Measurements from ENCODE around the gene PPP2R2D.

PPP2R2D gene

DNA sequence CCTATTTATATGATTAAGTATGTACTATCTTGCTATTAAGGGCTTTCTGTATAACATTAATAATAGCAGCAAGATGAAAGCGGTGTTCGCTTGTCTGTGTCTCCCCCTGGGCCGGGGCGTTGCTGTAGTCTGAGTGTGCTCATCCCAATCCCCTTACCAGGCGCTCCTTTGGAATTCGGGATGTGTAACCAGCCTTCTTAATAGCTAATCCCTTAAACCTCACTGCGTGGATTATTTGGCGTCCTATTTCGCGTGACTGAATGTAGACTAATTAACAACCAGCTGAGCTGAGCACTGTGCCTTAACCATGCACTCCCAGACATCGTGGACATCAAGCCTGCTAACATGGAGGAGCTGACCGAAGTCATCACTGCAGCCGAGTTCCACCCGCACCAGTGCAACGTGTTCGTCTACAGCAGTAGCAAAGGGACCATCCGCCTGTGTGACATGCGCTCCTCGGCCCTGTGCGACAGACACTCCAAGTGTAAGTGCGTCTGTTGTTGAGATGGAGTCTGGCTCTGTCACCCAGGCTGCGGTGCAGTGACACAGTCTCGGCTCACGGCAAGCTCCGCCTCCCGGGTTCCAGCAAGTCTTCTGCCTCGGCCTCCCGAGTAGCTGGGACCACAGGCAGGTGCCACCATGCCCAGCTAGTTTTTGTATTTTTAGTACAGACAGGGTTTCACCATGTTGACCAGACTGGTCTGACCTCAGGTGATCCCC, 44.3 kb downstream of the PPP2R2D start:
- no peak overlapping the region for H3K4me2 ChIP-seq
- peaks cover 12% of the 10 kb centered on the region; the same call in 1 of the 2 replicates for H3K36me3 ChIP-seq (ENCODE audit: insufficient read depth)
- no peaks in the 10 kb centered on the region for H3K27me3 ChIP-seq (ENCODE audit: insufficient read depth, low read depth)
- TF ChIP-seq, protein P1, sequence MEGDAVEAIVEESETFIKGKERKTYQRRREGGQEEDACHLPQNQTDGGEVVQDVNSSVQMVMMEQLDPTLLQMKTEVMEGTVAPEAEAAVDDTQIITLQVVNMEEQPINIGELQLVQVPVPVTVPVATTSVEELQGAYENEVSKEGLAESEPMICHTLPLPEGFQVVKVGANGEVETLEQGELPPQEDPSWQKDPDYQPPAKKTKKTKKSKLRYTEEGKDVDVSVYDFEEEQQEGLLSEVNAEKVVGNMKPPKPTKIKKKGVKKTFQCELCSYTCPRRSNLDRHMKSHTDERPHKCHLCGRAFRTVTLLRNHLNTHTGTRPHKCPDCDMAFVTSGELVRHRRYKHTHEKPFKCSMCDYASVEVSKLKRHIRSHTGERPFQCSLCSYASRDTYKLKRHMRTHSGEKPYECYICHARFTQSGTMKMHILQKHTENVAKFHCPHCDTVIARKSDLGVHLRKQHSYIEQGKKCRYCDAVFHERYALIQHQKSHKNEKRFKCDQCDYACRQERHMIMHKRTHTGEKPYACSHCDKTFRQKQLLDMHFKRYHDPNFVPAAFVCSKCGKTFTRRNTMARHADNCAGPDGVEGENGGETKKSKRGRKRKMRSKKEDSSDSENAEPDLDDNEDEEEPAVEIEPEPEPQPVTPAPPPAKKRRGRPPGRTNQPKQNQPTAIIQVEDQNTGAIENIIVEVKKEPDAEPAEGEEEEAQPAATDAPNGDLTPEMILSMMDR (conservative IDR thresholded peaks at IDR 0.05; ENCODE audit: low read depth, low read length) = no peak
- no peaks in the 10 kb centered on the region for H4K20me1 ChIP-seq (ENCODE audit: insufficient read depth)
- H3K79me2 ChIP-seq (ENCODE audit: insufficient read depth, low read depth) = no peaks in the 10 kb centered on the region
- no peak overlapping the region for H3K9ac ChIP-seq
- no peaks in the 10 kb centered on the region for H3K4me1 ChIP-seq (ENCODE audit: low read depth, poor library complexity, severe bottlenecking)
- H2AFZ ChIP-seq (ENCODE audit: low read depth) = no peak overlapping the region
- H3K27ac ChIP-seq = no peak overlapping the region
- H3K4me3 ChIP-seq (IDR thresholded peaks at IDR 0.05; ENCODE audit: insufficient read depth, low read depth, low read length) = no peak overlapping the region

DNA sequence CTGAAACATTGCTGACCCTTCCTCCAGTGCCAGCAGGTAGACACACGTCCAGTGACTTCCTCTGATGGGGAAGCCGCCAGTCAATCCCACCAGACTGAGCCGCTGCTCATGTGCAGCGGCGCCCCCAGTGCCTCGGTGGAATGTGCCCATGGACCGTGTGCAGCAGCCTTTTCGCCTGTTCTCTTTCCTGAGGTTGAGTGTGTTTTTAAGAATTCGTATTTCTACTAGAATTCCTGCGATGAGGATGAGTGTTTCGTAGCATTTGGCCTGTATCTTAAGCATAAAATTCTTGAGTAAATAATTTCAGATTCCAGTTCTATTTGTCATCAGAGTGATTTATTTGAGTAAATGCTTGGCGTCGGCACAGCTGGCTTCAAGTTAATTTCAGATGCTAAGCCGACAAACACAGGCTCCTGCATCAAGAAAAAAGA, 45.5 kb downstream of the PPP2R2D start:
- no peaks in the 10 kb centered on the region for H4K20me1 ChIP-seq (ENCODE audit: insufficient read depth)
- H3K27me3 ChIP-seq (ENCODE audit: insufficient read depth, low read depth) = no peaks in the 10 kb centered on the region
- H3K9ac ChIP-seq = no peak overlapping the region
- H3K4me2 ChIP-seq = no peak overlapping the region
- H2AFZ ChIP-seq (ENCODE audit: low read depth) = no peak overlapping the region
- H3K27ac ChIP-seq = no peak overlapping the region
- H3K36me3 ChIP-seq (ENCODE audit: insufficient read depth) = peaks cover 12% of the 10 kb centered on the region; the same call in 1 of the 2 replicates
- no peak overlapping the region for H3K4me3 ChIP-seq (IDR thresholded peaks at IDR 0.05; ENCODE audit: insufficient read depth, low read depth, low read length)
- H3K4me1 ChIP-seq (ENCODE audit: low read depth, poor library complexity, severe bottlenecking) = no peaks in the 10 kb centered on the region
- TF ChIP-seq, protein P1 (conservative IDR thresholded peaks at IDR 0.05; ENCODE audit: low read depth, low read length) = no peak
- no peaks in the 10 kb centered on the region for H3K79me2 ChIP-seq (ENCODE audit: insufficient read depth, low read depth)

DNA sequence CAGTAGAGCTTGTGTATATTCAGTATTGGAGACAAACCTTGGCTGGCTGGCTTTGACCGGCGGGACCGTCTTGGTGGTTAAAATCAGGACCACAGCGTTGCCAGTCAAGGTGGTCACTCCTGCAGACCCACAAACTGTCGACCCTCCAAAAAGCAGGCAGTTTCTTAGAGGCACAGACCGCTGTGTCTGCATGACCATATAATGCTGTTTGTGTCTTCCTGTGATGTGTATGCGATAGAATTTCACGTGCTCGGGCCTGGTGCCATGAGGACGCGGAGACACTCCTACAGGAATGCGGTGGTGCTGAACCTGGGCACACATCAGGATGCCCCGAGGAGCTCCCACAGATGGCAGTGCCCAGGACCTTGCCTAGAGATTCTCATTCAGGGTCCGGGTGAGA, 46.1 kb downstream of the PPP2R2D start:
- Histone ChIP-seq H3K4me3 (IDR thresholded peaks at IDR 0.05; ENCODE audit: insufficient read depth, low read depth, low read length) (no peak overlapping the region), H3K4me1 (ENCODE audit: low read depth, poor library complexity, severe bottlenecking) (no peaks in the 10 kb centered on the region), H3K79me2 (ENCODE audit: insufficient read depth, low read depth) (no peaks in the 10 kb centered on the region), H4K20me1 (ENCODE audit: insufficient read depth) (no peaks in the 10 kb centered on the region), H3K36me3 (ENCODE audit: insufficient read depth) (peaks cover 12% of the 10 kb centered on the region; the same call in 1 of the 2 replicates), H3K27me3 (ENCODE audit: insufficient read depth, low read depth) (no peaks in the 10 kb centered on the region), H3K27ac (no peak overlapping the region), H3K4me2 (no peak overlapping the region), H3K9ac (no peak overlapping the region), H2AFZ (ENCODE audit: low read depth) (no peak overlapping the region)
- TF ChIP-seq, protein P1 (conservative IDR thresholded peaks at IDR 0.05; ENCODE audit: low read depth, low read length) = no peak

DNA sequence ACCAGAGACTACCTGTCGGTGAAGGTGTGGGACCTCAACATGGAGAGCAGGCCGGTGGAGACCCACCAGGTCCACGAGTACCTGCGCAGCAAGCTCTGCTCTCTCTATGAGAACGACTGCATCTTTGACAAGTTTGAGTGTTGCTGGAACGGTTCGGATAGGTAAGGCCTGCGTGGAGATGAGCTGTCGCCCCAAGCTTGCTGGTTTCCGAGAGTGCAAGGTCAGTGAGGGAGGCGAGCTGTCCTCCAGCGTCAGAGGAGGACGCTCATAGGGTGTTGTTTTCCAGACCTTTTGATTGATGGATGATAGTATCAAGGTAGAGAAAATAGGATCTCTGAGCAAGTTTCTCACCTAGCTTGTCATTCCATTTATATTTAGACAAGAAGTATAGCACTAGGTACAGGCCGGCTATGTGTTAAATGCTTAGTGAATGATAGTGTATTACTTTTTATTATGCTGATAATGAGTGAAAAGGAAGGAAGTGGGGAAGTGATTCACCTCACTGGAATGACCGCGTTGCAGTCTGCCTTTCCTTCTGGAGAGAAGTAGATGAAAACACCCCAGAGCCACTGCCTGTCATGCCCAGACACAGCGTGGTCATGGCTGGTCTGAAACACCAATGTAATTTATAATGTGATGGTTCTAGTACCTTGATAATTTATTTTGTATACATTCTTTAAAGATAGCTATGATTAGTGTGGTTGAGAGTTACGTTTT, 47.0 kb downstream of the PPP2R2D start:
- no peak overlapping the region for H3K4me3 ChIP-seq (IDR thresholded peaks at IDR 0.05; ENCODE audit: insufficient read depth, low read depth, low read length)
- H3K27me3 ChIP-seq (ENCODE audit: insufficient read depth, low read depth) = no peaks in the 10 kb centered on the region
- TF ChIP-seq, protein P1 (conservative IDR thresholded peaks at IDR 0.05; ENCODE audit: low read depth, low read length) = no peak
- H3K79me2 ChIP-seq (ENCODE audit: insufficient read depth, low read depth) = no peaks in the 10 kb centered on the region
- no peaks in the 10 kb centered on the region for H4K20me1 ChIP-seq (ENCODE audit: insufficient read depth)
- no peaks in the 10 kb centered on the region for H3K4me1 ChIP-seq (ENCODE audit: low read depth, poor library complexity, severe bottlenecking)
- H3K27ac ChIP-seq = no peak overlapping the region
- no peak overlapping the region for H3K4me2 ChIP-seq
- H3K9ac ChIP-seq = no peak overlapping the region
- no peak overlapping the region for H2AFZ ChIP-seq (ENCODE audit: low read depth)
- peaks cover 12% of the 10 kb centered on the region; the same call in 1 of the 2 replicates for H3K36me3 ChIP-seq (ENCODE audit: insufficient read depth)
